Superior temporal gyrus (tissue), 1 donor: ENCODE measurements around the gene KCNT1.

Experiments
- DNase-seq: peaks from one replicate; pipeline ENCODE4 v3.0.0-alpha.2; 2016; ENCODE audit errors: extremely low spot score

The KCNT1 gene

GRCh38 chr9:135765416-135765815 lies 63.4 kb downstream of the KCNT1 start:
- no peak for DNase-seq

GRCh38 chr9:135766251-135766650 lies 64.3 kb downstream of the KCNT1 start:
- DNase-seq: no peak

GRCh38 chr9:135766707-135767106 lies 64.7 kb downstream of the KCNT1 start:
- DNase-seq: no peak

- no peak for DNase-seq
Observed at GRCh38 chr9:135768516-135769218, 66.7 kb downstream of the KCNT1 start.

- no peak for DNase-seq
Observed at GRCh38 chr9:135769489-135770202, 67.7 kb downstream of the KCNT1 start.

- no peak for DNase-seq
Observed at GRCh38 chr9:135770203-135770535, 68.2 kb downstream of the KCNT1 start.

- no peak for DNase-seq
Observed at GRCh38 chr9:135770771-135771170, 68.8 kb downstream of the KCNT1 start.

- no peak for DNase-seq
Observed at GRCh38 chr9:135771401-135772051, 69.5 kb downstream of the KCNT1 start.

- DNase-seq: no peak
Observed at GRCh38 chr9:135772056-135772646, 70.2 kb downstream of the KCNT1 start.

GRCh38 chr9:135772702-135773493 lies 70.9 kb downstream of the KCNT1 start:
- DNase-seq: no peak

GRCh38 chr9:135773530-135774238 lies 71.7 kb downstream of the KCNT1 start:
- DNase-seq: no peak

GRCh38 chr9:135774239-135774747 lies 72.3 kb downstream of the KCNT1 start:
- DNase-seq: no peak

- no peak for DNase-seq
Observed at GRCh38 chr9:135774794-135775525, 73.0 kb downstream of the KCNT1 start.

GRCh38 chr9:135775911-135776310 lies 73.9 kb downstream of the KCNT1 start:
- no peak for DNase-seq

GRCh38 chr9:135776893-135777622 lies 75.1 kb downstream of the KCNT1 start:
- no peak for DNase-seq

- no peak for DNase-seq
Observed at GRCh38 chr9:135777623-135778177, 75.7 kb downstream of the KCNT1 start.

GRCh38 chr9:135778421-135778820 lies 76.4 kb downstream of the KCNT1 start:
- DNase-seq: no peak

GRCh38 chr9:135779571-135779970 lies 77.6 kb downstream of the KCNT1 start:
- DNase-seq: no peak

- no peak for DNase-seq
Observed at GRCh38 chr9:135780086-135780485, 78.1 kb downstream of the KCNT1 start.
